Esophagus muscularis mucosa (tissue), 4 donors: ENCODE measurements around the gene OGG1. TPM values are rescaled to one million over a fixed set of nuclear protein-coding genes. Genes with fewer than 3 reads are reported as not detected.
A peak's percentile ranks its signal among the peaks of the same experiment; 100 is the strongest.

Source experiments
- DNase-seq: peaks from one replicate; pipeline ENCODE4 v3.0.0-alpha.2; 2017; ENCODE audit errors: extremely low spot score
- H3K27ac ChIP-seq, 4 donors: fragments of 200-600 bp; sonication (generic); replicated peaks in 1 of 4; 1 replicate in 3 of 4; 2 replicates in 1 of 4; pipeline ENCODE4 v1.5.1; 2016 to 2019; ENCODE audit warnings: mild to moderate bottlenecking in 1 of 4
- H3K27me3 ChIP-seq, 4 donors: fragments of 200-600 bp; sonication (generic); one replicate each; pipeline versions ENCODE4 v1.5.1 to v1.6.0; 2016 to 2019
- H3K36me3 ChIP-seq, 4 donors: fragments of 200-600 bp; sonication (generic); one replicate each; pipeline ENCODE4 v1.5.1; 2016 to 2019
- H3K4me1 ChIP-seq, 4 donors: fragments of 200-600 bp; sonication (generic); one replicate each; pipeline ENCODE4 v1.5.1; 2016 to 2019
- H3K4me3 ChIP-seq, 4 donors: fragments of 200-600 bp; sonication (generic); 1 replicate in 2 of 4; 2 replicates in 2 of 4; pipeline ENCODE4 v1.5.1; 2016 to 2019; ENCODE audit warnings: mild to moderate bottlenecking in 4 of 4, moderate library complexity in 1 of 4
- H3K9me3 ChIP-seq, 4 donors: fragments of 200-600 bp; sonication (generic); 1 replicate in 3 of 4; 2 replicates in 1 of 4; pipeline ENCODE4 v1.5.1; 2016 to 2019
- EP300 ChIP-seq: sonication (generic); formaldehyde crosslinking; IDR thresholded peaks from one replicate; pipeline ENCODE4 v1.6.1; 2017; ENCODE audit warnings: antibody characterized with exemption
- POLR2A ChIP-seq: fragments of 450-650 bp; IDR thresholded peaks from one replicate; pipeline ENCODE4 v1.6.1; 2017; ENCODE audit warnings: antibody characterized with exemption, moderate library complexity, mild to moderate bottlenecking, low read depth
- POLR2AphosphoS5 ChIP-seq, 2 donors: sonication (generic); formaldehyde crosslinking; IDR thresholded peaks; one replicate each; pipeline ENCODE4 v1.6.1; 2017; ENCODE audit warnings: antibody characterized with exemption in 2 of 2
- WGBS: methylation state at CpG from one replicate; pipeline ENCODE4 v1.1.5; 2018; 5-methylcytosine and 5-hydroxymethylcytosine counted together
- intact Hi-C: fragments of 100-400 bp; cut with DNase I; formaldehyde crosslinking; loops from one replicate; pipeline ENCODE4 v1.15.1; 2023
- total RNA-seq, 4 donors: library from RNA; depleted of rRNA; stranded (reverse); fragments of >200 nt; gene quantifications; one replicate each; pipeline versions ENCODE4 v1.1.0 to v1.2.1, GENCODE V29; 2016
- TF ChIP-seq, protein P1 (sequence below), 3 experiments: fragments of 200-600 bp in 2 of 3; fragments of 450-650 bp in 1 of 3; sonication (generic) in 2 of 3; IDR thresholded peaks; one replicate each; pipeline ENCODE4 v1.5.1; 2017 to 2019; ENCODE audit warnings: antibody characterized with exemption in 3 of 3, mild to moderate bottlenecking in 2 of 3, moderate library complexity in 1 of 3

OGG1 gene
- total RNA-seq, 4 donors from 2014 or later = 18.6 to 28.3 (median 24.9) TPM

GRCh38 chr3:9760779-9761505, 11.2 kb downstream of the OGG1 start:
- Histone ChIP-seq H3K27ac (no peak overlapping the region), H3K4me3 (no peak overlapping the region), H3K4me1 (no peaks in the 10 kb centered on the region), H3K36me3 (peaks cover 54 to 98% (median 92%) of the 10 kb centered on the region in 4 donors), H3K27me3 (no peaks in the 10 kb centered on the region), H3K9me3 (no peaks in the 10 kb centered on the region)
- WGBS = 96% methylated on average over 10 of the region's 10 CpGs
- TF ChIP-seq POLR2A = no peak
- no peak for TF ChIP-seq POLR2AphosphoS5 (IDR thresholded peaks at IDR 0.05)
- DNase-seq = no peak
- intact Hi-C loops = no loop called here

- no peak overlapping the region for H3K27ac ChIP-seq
- no peak overlapping the region for H3K4me3 ChIP-seq
- DNase-seq = no peak
- H3K4me1 ChIP-seq = peaks cover under 1 to 5% (median 4%) of the 10 kb centered on the region in 4 donors
- TF ChIP-seq, protein P1, sequence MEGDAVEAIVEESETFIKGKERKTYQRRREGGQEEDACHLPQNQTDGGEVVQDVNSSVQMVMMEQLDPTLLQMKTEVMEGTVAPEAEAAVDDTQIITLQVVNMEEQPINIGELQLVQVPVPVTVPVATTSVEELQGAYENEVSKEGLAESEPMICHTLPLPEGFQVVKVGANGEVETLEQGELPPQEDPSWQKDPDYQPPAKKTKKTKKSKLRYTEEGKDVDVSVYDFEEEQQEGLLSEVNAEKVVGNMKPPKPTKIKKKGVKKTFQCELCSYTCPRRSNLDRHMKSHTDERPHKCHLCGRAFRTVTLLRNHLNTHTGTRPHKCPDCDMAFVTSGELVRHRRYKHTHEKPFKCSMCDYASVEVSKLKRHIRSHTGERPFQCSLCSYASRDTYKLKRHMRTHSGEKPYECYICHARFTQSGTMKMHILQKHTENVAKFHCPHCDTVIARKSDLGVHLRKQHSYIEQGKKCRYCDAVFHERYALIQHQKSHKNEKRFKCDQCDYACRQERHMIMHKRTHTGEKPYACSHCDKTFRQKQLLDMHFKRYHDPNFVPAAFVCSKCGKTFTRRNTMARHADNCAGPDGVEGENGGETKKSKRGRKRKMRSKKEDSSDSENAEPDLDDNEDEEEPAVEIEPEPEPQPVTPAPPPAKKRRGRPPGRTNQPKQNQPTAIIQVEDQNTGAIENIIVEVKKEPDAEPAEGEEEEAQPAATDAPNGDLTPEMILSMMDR (IDR thresholded peaks at IDR 0.05) = no peak
- TF ChIP-seq POLR2AphosphoS5 (IDR thresholded peaks at IDR 0.05) = no peak
- TF ChIP-seq EP300 = no peak
- no peak for TF ChIP-seq POLR2A
- no peaks in the 10 kb centered on the region for H3K9me3 ChIP-seq
- intact Hi-C loops = no loop called here
- WGBS = 95% methylated on average over 5 of the region's 5 CpGs
- peaks cover 45 to 95% (median 83%) of the 10 kb centered on the region in 4 donors for H3K36me3 ChIP-seq
- H3K27me3 ChIP-seq = no peaks in the 10 kb centered on the region
Measured at GRCh38 chr3:9761919-9762318, 12.2 kb downstream of the OGG1 start.

DNA sequence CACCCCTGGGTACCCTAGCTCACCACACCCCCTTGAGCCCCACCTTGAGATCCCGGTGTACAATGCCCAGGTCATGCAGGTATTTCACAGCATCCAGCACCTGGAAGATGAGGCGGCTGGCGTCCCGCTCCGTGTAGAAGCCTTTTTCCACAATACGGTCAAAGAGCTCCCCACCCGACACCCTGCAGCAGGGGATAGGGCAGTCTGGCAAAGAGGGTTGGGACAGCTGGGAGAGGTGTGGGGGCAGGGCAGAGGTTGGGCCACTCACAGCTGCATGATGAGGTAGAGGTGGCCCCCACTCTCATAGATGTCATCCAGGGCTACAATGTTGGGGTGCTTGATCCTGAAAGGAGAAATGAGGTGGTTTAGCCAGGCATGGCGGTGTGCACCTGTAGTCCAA, 13.1 kb downstream of the OGG1 start:
- TF ChIP-seq POLR2A (no peak), POLR2AphosphoS5 (IDR thresholded peaks at IDR 0.05) (no peak), EP300 (no peak)
- TF ChIP-seq, protein P1 (IDR thresholded peaks at IDR 0.05) = no peak
- DNase-seq = no peak
- WGBS = 94% methylated on average over 8 of the region's 8 CpGs
- intact Hi-C loops = no loop called here
- no peaks in the 10 kb centered on the region for H3K9me3 ChIP-seq
- no peak overlapping the region for H3K27ac ChIP-seq
- H3K4me3 ChIP-seq = no peak overlapping the region
- peaks cover 35 to 86% (median 74%) of the 10 kb centered on the region in 4 donors for H3K36me3 ChIP-seq
- H3K4me1 ChIP-seq = peaks cover 11 to 15% (median 14%) of the 10 kb centered on the region in 4 donors
- no peaks in the 10 kb centered on the region for H3K27me3 ChIP-seq

DNA sequence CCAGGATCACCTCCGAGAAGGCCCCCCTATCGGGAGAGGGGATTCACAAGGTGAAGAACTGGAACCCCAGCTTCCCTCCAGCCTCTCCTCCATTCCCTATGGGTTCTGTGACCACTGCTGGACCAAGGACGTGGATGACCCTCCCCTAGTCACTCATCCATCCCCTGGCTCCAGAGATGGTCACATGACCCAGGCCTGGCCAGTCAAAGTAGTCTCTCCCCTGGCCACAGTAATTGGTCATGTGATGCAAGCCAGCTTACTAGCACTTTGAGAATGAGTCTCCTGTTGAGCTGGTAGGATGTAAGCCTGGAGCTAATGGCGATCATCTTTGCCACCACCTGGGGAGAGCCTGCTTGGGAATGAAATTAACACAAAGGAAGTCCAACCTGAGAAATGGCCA, 16.1 kb downstream of the OGG1 start:
- Histone ChIP-seq H3K36me3 (peaks cover 18 to 56% (median 44%) of the 10 kb centered on the region in 4 donors), H3K27ac (no peak overlapping the region), H3K27me3 (no peaks in the 10 kb centered on the region), H3K4me1 (peaks cover 34 to 42% (median 41%) of the 10 kb centered on the region in 4 donors), H3K4me3 (no peak overlapping the region), H3K9me3 (no peaks in the 10 kb centered on the region)
- DNase-seq = no peak
- intact Hi-C loops = no loop called here
- TF ChIP-seq POLR2A = no peak
- TF ChIP-seq, protein P1 (IDR thresholded peaks at IDR 0.05) = no peak
- no peak for TF ChIP-seq POLR2AphosphoS5 (IDR thresholded peaks at IDR 0.05)
- TF ChIP-seq EP300 = no peak
- 93% methylated on average over 4 of the region's 4 CpGs for WGBS

- no peaks in the 10 kb centered on the region for H3K27me3 ChIP-seq
- WGBS = 61% methylated on average over 7 of the region's 7 CpGs
- no peak for DNase-seq
- intact Hi-C loops = no loop called here
- TF ChIP-seq EP300 (no peak), POLR2AphosphoS5 (IDR thresholded peaks at IDR 0.05) (no peak), POLR2A (no peak)
- TF ChIP-seq, protein P1 (IDR thresholded peaks at IDR 0.05) = no peak
- H3K4me3 ChIP-seq = no peak overlapping the region
- peaks cover 7 to 40% (median 28%) of the 10 kb centered on the region in 4 donors for H3K36me3 ChIP-seq
- peaks cover 34 to 46% (median 43%) of the 10 kb centered on the region in 4 donors for H3K4me1 ChIP-seq
- peak overlapping the region; percentile 88 to 93 (median 90) for H3K27ac ChIP-seq
- H3K9me3 ChIP-seq = no peaks in the 10 kb centered on the region
Measured at GRCh38 chr3:9767418-9767817, 17.7 kb downstream of the OGG1 start.
